Glutamatergic neuron (in vitro differentiated cells): ENCODE data around the gene CROCC. TPM values are rescaled to one million over a fixed set of nuclear protein-coding genes. Genes with fewer than 3 reads are reported as not detected.

Source experiments
- DNase-seq: peaks from one replicate; pipeline ENCODE4 v3.0.0; 2022
- H3K27ac Mint-ChIP-seq: one replicate; pipeline ENCODE4 v1.8.0; 2020; ENCODE audit warnings: mild to moderate bottlenecking, mixed read lengths, inconsistent platforms; ENCODE audit not compliant: unreplicated experiment
- H3K27me3 Mint-ChIP-seq: one replicate; pipeline ENCODE4 v1.8.0; 2020; ENCODE audit warnings: mild to moderate bottlenecking, moderate library complexity, mixed read lengths, inconsistent platforms; ENCODE audit not compliant: unreplicated experiment
- H3K36me3 Mint-ChIP-seq: one replicate; pipeline ENCODE4 v1.8.0; 2020; ENCODE audit warnings: mild to moderate bottlenecking, mixed read lengths, inconsistent platforms; ENCODE audit not compliant: unreplicated experiment
- H3K4me1 Mint-ChIP-seq: one replicate; pipeline ENCODE4 v1.8.0; 2020; ENCODE audit warnings: mild to moderate bottlenecking, low read depth, mixed read lengths, inconsistent platforms; ENCODE audit not compliant: unreplicated experiment
- H3K4me3 Mint-ChIP-seq: one replicate; pipeline ENCODE4 v1.8.0; 2020; ENCODE audit warnings: mild to moderate bottlenecking, mixed read lengths, inconsistent platforms; ENCODE audit not compliant: unreplicated experiment
- H3K9me3 Mint-ChIP-seq: one replicate; pipeline ENCODE4 v1.8.0; 2020; ENCODE audit warnings: mild to moderate bottlenecking, moderate library complexity, mixed read lengths, inconsistent platforms; ENCODE audit not compliant: unreplicated experiment
- total RNA-seq: library from RNA; stranded (reverse); fragmentation: NEBNext Ultra II Directional; extraction: Animal tissue kit (Norgen Biotek cat#: 25700); gene quantifications from one replicate; pipeline ENCODE4 v1.2.1, GENCODE V29; 2021; ENCODE audit not compliant: unreplicated experiment
- TF ChIP-seq, protein P1 (sequence below): fragments of 200-600 bp; sonication (generic); IDR thresholded peaks from one replicate; pipeline ENCODE4 v1.5.0; 2021; ENCODE audit not compliant: partially characterized antibody, unreplicated experiment

Gene CROCC
- total RNA-seq, 1 donor from 2014 or later: 50.9 TPM

DNA sequence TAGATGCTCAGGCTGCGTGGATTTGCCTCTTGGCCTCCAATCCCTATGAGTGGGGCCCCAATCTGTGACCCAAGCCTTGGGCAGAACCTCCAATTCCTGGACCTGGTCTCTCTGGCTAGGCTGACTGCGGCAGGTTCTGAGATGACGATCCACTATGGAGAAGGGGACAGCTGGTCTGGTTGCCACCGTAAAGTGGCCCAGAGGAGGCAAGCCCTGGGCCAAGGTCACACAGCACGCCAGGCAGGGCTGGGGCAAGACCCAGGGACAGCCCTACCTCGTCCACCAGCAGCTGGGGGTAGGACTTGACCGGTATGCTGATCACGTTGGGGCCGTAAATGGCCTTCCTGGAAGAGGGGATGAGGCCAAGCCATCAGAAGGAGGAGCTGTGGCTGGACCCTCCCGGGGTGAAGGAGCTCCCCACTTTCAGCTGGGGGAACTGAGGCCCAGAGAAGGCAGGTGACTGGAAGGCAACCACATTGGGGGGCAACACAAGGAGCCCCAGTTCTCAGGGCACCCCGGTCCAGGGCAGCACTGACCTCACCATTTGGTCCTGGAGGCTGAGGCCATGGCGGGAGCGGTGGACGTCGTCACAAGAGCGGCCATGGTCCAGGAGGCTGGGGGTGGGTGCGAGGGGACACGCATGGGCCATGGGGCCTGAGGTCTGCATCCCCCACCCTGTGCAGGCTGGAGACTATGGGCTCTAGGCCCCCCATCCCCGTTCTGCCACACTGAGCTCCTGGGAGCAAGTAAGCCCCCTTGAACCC lies 80.2 kb downstream of the CROCC start:
- H3K36me3 Mint-ChIP-seq: no peaks in the 10 kb centered on the region

DNA sequence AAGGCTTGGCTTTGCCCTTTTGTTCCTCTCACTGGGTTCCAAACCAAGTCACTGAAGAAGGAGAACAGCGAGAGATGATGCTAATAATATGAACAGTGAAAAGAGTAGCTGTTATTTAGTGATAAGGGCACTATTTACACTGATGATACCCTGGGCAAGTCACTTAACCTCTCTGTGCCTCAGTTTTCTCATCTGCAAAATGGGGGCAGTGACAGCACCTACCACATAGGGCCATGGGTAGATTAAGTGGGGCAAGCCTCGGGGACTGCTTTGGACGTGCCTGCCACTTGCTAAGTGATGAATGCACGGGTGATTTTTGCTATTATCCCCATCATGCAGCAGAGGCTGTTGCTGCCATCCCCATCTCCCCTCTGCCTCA lies 80.8 kb downstream of the CROCC start:
- Mint-ChIP-seq H3K36me3 (no peaks in the 10 kb centered on the region), H3K4me1 (no peaks in the 10 kb centered on the region), H3K27ac (no peak overlapping the region), H3K27me3 (peaks cover 5% of the 10 kb centered on the region), H3K9me3 (peaks cover 1% of the 10 kb centered on the region), H3K4me3 (no peak overlapping the region)
- DNase-seq: no peak
- TF ChIP-seq, protein P1, sequence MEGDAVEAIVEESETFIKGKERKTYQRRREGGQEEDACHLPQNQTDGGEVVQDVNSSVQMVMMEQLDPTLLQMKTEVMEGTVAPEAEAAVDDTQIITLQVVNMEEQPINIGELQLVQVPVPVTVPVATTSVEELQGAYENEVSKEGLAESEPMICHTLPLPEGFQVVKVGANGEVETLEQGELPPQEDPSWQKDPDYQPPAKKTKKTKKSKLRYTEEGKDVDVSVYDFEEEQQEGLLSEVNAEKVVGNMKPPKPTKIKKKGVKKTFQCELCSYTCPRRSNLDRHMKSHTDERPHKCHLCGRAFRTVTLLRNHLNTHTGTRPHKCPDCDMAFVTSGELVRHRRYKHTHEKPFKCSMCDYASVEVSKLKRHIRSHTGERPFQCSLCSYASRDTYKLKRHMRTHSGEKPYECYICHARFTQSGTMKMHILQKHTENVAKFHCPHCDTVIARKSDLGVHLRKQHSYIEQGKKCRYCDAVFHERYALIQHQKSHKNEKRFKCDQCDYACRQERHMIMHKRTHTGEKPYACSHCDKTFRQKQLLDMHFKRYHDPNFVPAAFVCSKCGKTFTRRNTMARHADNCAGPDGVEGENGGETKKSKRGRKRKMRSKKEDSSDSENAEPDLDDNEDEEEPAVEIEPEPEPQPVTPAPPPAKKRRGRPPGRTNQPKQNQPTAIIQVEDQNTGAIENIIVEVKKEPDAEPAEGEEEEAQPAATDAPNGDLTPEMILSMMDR: no peak

More for the DNA sequence above, 80.2 kb downstream of the CROCC start:
- peaks cover 1% of the 10 kb centered on the region for H3K9me3 Mint-ChIP-seq
- DNase-seq: no peak
- no peak overlapping the region for H3K4me3 Mint-ChIP-seq
- no peak overlapping the region for H3K27ac Mint-ChIP-seq
- H3K27me3 Mint-ChIP-seq: peaks cover 5% of the 10 kb centered on the region
- TF ChIP-seq, protein P1: no peak
- H3K4me1 Mint-ChIP-seq: no peaks in the 10 kb centered on the region

DNA sequence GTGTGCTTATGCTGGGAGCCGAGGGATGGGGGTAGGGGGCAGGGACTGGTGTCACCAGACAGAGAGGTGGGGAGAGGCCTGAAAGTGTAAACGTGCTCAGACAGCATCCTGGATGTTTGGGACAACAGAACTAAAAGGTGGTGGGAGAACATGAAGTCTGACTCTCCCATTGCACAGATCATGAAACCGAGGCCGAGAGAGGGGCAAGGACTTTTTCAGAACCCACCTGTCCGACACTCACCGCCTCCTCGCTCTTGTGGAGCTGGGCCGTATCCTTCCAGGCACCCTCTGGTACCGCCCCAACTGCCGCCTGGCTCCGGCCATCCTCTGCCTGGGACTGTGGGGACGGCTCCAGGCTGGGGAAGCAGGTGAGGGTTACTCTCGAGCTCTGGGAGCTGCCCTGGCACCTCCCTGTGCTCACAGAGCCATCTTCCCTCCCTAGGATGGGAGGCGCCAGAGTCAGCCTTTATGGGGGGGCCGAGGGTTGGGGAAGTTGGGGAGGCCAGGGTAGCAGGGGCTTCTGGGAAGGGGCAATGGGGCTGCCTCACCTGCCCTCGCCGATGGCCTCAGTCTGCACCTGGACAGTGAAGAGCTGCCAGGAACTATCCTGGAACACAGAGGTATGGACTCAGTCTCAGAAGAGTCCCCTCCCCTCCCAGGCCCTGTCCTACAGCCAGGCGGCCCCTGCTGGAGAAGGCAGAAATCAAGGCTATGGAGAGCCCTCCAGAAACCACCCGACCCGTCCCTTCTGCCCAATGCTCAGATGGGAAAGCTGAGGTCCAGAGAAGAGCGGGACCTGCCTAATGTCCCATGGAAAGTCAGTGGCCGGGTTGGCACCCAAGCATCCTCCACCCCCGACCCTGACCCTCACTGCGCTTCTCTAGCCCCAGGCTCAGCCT lies 83.0 kb downstream of the CROCC start:
- Mint-ChIP-seq H3K4me3 (no peak overlapping the region), H3K4me1 (no peaks in the 10 kb centered on the region), H3K27ac (no peak overlapping the region), H3K27me3 (peaks cover 3% of the 10 kb centered on the region), H3K36me3 (no peaks in the 10 kb centered on the region), H3K9me3 (peaks cover 1% of the 10 kb centered on the region)
- TF ChIP-seq, protein P1: no peak
- no peak for DNase-seq

DNA sequence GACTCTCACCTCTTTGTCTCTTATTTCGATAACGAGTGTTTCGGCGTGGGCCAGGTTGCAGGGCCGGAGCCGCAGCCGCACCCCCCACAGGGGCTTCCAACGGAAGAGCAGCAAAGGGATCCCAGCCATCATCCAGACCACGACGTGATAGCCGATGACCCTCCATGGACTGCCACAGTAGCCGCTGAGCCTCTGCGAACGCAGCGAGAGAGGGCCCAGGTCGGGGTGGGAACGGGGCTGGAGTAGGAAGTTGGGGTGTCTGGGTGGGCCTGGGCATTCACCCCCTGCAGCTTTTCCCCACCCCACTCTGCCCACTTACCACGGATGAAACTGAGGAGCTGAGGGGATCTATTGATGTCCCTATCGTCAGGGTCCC lies 83.6 kb downstream of the CROCC start:
- H3K9me3 Mint-ChIP-seq: peaks cover 1% of the 10 kb centered on the region
- H3K36me3 Mint-ChIP-seq: no peaks in the 10 kb centered on the region
- H3K4me3 Mint-ChIP-seq: no peak overlapping the region
- H3K4me1 Mint-ChIP-seq: peaks cover under 1% of the 10 kb centered on the region
- no peak for DNase-seq
- TF ChIP-seq, protein P1: no peak
- H3K27ac Mint-ChIP-seq: no peak overlapping the region
- peaks cover 3% of the 10 kb centered on the region for H3K27me3 Mint-ChIP-seq
